Fibroblast of villous mesenchyme (primary cell): Measurements from ENCODE around the gene PLRG1. TPM values are rescaled to one million over a fixed set of nuclear protein-coding genes. Genes with fewer than 3 reads are reported as not detected.
A peak's percentile ranks its signal among the peaks of the same experiment; 100 is the strongest.

ENCODE experiments used
- DNase-seq: peaks from one replicate; pipeline ENCODE4 v3.0.0-alpha.2; 2010; ENCODE audit warnings: low read depth
- H3K4me3 ChIP-seq: 2 replicates; pipeline ENCODE4 v1.5.1; 2011; ENCODE audit warnings: low read depth, mild to moderate bottlenecking, low read length
- total RNA-seq: library from RNA; depleted of rRNA; stranded (reverse); fragments of >200 nt; gene quantifications from 2 replicates; pipeline ENCODE4 v1.2.3, GENCODE V29; 2012
- TF ChIP-seq, protein P1 (sequence below): IDR thresholded peaks from 2 replicates; pipeline ENCODE4 v1.5.1; 2012; ENCODE audit warnings: low read depth, mild to moderate bottlenecking, low read length; ENCODE audit not compliant: insufficient read depth

PLRG1 gene
- total RNA-seq, 1 donor: 82.0 TPM

DNA sequence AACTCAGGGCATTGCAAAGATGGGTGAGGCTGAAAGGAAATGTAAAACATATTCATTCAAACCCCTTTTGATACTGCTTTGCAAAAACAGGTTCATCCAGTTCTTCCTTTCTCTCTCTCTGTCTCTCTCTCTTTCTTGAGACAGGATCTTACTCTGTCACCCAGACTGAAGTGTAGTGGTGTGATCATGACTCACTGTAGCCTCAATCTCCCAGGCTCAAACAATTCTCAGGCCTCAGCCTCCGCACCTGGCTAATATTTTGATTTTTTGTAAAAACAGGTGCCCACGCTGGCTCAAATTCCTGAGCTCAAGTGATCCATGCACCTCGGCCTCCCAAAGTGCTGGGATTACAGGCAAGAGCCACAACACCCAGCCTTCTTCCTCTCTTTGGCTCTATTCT lies 43.0 kb downstream of the PLRG1 start:
- TF ChIP-seq, protein P1, sequence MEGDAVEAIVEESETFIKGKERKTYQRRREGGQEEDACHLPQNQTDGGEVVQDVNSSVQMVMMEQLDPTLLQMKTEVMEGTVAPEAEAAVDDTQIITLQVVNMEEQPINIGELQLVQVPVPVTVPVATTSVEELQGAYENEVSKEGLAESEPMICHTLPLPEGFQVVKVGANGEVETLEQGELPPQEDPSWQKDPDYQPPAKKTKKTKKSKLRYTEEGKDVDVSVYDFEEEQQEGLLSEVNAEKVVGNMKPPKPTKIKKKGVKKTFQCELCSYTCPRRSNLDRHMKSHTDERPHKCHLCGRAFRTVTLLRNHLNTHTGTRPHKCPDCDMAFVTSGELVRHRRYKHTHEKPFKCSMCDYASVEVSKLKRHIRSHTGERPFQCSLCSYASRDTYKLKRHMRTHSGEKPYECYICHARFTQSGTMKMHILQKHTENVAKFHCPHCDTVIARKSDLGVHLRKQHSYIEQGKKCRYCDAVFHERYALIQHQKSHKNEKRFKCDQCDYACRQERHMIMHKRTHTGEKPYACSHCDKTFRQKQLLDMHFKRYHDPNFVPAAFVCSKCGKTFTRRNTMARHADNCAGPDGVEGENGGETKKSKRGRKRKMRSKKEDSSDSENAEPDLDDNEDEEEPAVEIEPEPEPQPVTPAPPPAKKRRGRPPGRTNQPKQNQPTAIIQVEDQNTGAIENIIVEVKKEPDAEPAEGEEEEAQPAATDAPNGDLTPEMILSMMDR: no peak
- no peak for DNase-seq
- no peak overlapping the region for H3K4me3 ChIP-seq

DNA sequence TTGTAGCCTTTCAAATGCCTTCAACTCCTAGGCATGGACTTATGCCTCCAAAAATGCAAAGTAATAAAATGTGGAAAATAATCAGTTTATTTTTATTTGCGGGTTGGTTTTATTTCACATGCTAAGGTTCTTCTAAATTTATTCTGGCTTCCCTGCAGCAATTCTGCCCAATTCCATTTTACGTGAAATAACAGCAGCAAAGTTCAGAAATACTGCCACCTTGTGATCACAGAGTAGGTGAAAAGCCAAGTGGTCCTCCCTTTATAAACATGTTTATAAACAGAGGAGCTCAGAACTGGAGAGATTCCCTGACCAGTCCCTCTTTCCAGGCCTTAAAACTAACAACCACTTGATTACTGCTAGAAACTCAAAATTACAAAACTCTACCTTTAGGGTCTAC lies 43.9 kb downstream of the PLRG1 start:
- TF ChIP-seq, protein P1: peak; percentile 61
- peak; percentile 53 for DNase-seq
- no peak overlapping the region for H3K4me3 ChIP-seq

DNA sequence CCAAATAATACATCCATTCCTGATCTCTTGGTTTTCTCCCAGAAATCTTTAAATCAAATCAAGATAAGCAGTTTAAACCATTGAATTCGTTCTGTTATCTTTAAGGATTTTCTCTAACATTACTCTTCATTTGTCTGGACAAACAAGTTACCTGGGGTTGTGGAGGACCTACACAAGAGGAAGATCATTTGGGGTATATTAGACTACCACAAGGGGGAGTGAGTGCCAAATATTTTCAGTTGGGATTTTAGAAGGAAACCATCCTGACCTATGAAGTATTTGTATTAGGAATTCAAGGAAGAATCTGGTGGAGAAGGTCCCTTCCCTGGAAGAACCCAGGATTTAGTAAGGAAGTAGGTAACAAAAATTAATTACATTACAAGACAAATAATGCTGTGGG lies 46.6 kb downstream of the PLRG1 start:
- TF ChIP-seq, protein P1: peak; percentile 62
- H3K4me3 ChIP-seq: no peak overlapping the region
- DNase-seq: peak; percentile 21

DNA sequence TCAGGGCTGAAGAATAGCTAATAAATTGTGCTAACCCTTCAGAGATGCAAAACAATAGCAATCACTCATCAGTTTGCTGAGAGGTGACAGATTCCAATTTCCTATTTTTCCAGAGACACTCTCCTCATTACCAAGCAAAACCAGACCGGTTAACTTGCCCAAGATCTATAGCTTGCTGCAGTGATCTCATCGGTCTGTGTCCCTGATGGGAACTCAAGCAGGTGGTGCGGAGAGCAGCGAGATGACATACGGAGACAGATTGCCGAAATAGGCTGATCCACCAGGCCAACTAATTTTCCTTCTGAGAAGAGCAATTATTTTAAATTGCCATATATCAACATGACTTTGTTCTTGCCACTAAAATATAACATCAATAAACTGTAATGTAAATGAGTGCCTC lies 48.1 kb downstream of the PLRG1 start:
- no peak for DNase-seq
- H3K4me3 ChIP-seq: no peak overlapping the region
- TF ChIP-seq, protein P1: no peak

DNA sequence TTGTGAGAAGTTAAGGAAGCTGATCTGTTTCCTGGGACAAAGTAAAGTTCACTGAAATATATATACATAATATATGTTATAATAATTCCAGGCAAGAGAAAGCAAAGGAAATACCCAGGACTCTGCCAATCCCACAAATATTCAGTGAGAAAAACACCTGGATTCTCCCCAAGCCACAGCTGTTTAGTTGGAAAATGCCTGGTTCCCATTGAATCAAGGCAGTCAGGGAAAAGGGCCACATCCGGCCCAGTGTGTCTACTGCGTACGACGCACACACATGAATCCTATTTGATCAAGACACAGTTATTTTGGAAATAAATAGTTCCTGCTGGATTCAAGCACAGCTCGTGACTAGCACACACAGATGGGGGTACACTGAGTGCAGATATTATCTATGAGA lies 52.3 kb downstream of the PLRG1 start:
- no peak overlapping the region for H3K4me3 ChIP-seq
- TF ChIP-seq, protein P1: no peak
- DNase-seq: no peak

DNA sequence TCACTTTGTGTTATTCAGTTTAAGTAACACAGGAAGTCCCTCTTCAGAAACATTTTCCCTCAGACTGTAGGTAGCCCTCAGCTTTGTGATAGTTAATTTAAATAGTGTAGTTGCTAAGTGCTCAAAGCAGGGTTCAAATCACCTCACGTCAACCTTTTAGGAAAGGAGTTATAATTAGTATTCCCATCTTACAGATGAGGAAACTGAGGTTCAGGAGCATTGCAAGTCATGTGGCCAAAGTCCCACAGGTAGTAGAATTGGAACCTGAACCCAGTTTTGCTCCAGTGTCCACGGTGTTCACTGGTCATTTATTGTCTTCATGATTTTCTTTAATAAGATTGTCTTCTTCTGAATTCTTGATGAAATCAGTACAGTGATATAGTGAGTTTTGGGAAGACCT lies 54.3 kb downstream of the PLRG1 start:
- no peak overlapping the region for H3K4me3 ChIP-seq
- no peak for DNase-seq

DNA sequence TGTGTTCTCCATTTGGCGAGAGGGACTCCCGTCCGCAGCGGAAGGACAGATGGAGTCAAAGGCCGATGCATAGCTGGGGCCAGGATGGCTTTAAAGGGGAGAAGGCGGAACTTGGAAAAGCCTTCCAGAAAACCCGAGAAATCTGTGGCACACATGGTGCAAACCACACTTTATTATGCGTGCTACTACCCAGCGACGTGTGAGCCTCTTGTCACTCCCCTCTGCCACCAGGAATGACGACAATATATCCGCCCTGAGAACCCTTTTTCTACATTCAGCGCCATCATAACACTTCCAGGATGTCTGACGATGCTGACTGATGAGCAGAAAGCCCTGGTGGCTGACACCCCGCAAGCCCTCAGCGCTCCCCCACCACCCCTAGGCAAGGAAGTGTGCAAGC lies 57.9 kb downstream of the PLRG1 start:
- no peak for DNase-seq
- TF ChIP-seq, protein P1: no peak
- H3K4me3 ChIP-seq: no peak overlapping the region

More for the DNA sequence above, 54.3 kb downstream of the PLRG1 start:
- TF ChIP-seq, protein P1: no peak
